Trophoblast cell (in vitro differentiated cells and primary cell): ENCODE results near the gene ZBTB7B.
A peak's percentile ranks its signal among the peaks of the same experiment; 100 is the strongest.

Experiments used
- DNase-seq, 2 donors: peaks; one replicate each; pipeline ENCODE4 v3.0.0-alpha.2; 2016
- H2AFZ ChIP-seq: 2 replicates; pipeline ENCODE4 v1.6.1; 2013; ENCODE audit warnings: low read length, moderate library complexity, mild to moderate bottlenecking; ENCODE audit not compliant: insufficient read depth, poor library complexity
- H2AK5ac ChIP-seq: 2 replicates; pipeline ENCODE4 v1.6.1; 2013; ENCODE audit warnings: mild to moderate bottlenecking, low read length
- H2BK120ac ChIP-seq: 2 replicates; pipeline ENCODE4 v1.6.1; 2013; ENCODE audit warnings: low read length, mild to moderate bottlenecking, moderate library complexity; ENCODE audit not compliant: insufficient read depth, poor library complexity
- H2BK12ac ChIP-seq: 2 replicates; pipeline ENCODE4 v1.6.1; 2013; ENCODE audit warnings: mild to moderate bottlenecking, low read length, moderate library complexity
- H2BK5ac ChIP-seq: 2 replicates; pipeline ENCODE4 v1.6.1; 2013; ENCODE audit warnings: low read length, low read depth, moderate library complexity, mild to moderate bottlenecking; ENCODE audit not compliant: poor library complexity
- H3K14ac ChIP-seq: 2 replicates; pipeline ENCODE4 v1.6.1; 2013; ENCODE audit warnings: mild to moderate bottlenecking, low read length
- H3K18ac ChIP-seq: 2 replicates; pipeline ENCODE4 v1.6.1; 2013; ENCODE audit warnings: mild to moderate bottlenecking, low read length
- H3K23ac ChIP-seq: 2 replicates; pipeline ENCODE4 v1.6.1; 2013; ENCODE audit warnings: low read length
- H3K27ac ChIP-seq: 2 replicates; pipeline ENCODE4 v1.5.1; 2013; ENCODE audit warnings: low read depth, mild to moderate bottlenecking, inconsistent platforms, low read length, moderate library complexity
- H3K27me3 ChIP-seq: 2 replicates; pipeline ENCODE4 v1.6.1; 2013; ENCODE audit warnings: inconsistent platforms, mild to moderate bottlenecking, low read length, moderate library complexity; ENCODE audit not compliant: insufficient read depth
- H3K36me3 ChIP-seq, 2 experiments: 1 replicate in 1 of 2; 2 replicates in 1 of 2; pipeline ENCODE4 v1.6.1; 2013; ENCODE audit warnings: low read length in 2 of 2, mild to moderate bottlenecking in 2 of 2, moderate library complexity in 1 of 2; ENCODE audit not compliant: insufficient read depth in 2 of 2, control insufficient read depth in 1 of 2
- H3K4ac ChIP-seq: 2 replicates; pipeline ENCODE4 v1.6.1; 2013; ENCODE audit warnings: low read depth, mild to moderate bottlenecking, low read length, moderate library complexity
- H3K4me1 ChIP-seq, 2 experiments: 1 replicate in 1 of 2; 2 replicates in 1 of 2; pipeline ENCODE4 v1.6.1; 2013; ENCODE audit warnings: low read length in 2 of 2, mild to moderate bottlenecking in 2 of 2, moderate library complexity in 1 of 2; ENCODE audit not compliant: insufficient read depth in 2 of 2, control insufficient read depth in 1 of 2
- H3K4me2 ChIP-seq: 2 replicates; pipeline ENCODE4 v1.6.1; 2013; ENCODE audit warnings: inconsistent platforms, mild to moderate bottlenecking, low read length, moderate library complexity
- H3K4me3 ChIP-seq: 2 replicates; pipeline ENCODE4 v1.5.1; 2013; ENCODE audit warnings: mild to moderate bottlenecking, low read depth, low read length, inconsistent platforms
- H3K79me1 ChIP-seq: one replicate; pipeline ENCODE4 v1.6.1; 2013; ENCODE audit warnings: low read length
- H3K79me2 ChIP-seq: 2 replicates; pipeline ENCODE4 v1.6.1; 2013; ENCODE audit warnings: low read length, mild to moderate bottlenecking; ENCODE audit not compliant: control insufficient read depth, insufficient read depth, poor library complexity
- H3K9ac ChIP-seq: 2 replicates; pipeline ENCODE4 v1.6.1; 2013; ENCODE audit warnings: mild to moderate bottlenecking, low read length
- H3K9me3 ChIP-seq: 2 replicates; pipeline ENCODE4 v1.6.1; 2013; ENCODE audit warnings: low read depth, mild to moderate bottlenecking, control low read depth, inconsistent platforms, low read length; ENCODE audit not compliant: insufficient read depth
- H4K12ac ChIP-seq: 2 replicates; pipeline ENCODE4 v1.6.1; 2013; ENCODE audit warnings: low read depth, mild to moderate bottlenecking, low read length, moderate library complexity
- H4K8ac ChIP-seq: 2 replicates; pipeline ENCODE4 v1.6.1; 2013; ENCODE audit warnings: low read depth, mild to moderate bottlenecking, low read length, moderate library complexity
- H4K91ac ChIP-seq: one replicate; pipeline ENCODE4 v1.6.1; 2013; ENCODE audit warnings: low read depth, mild to moderate bottlenecking, low read length, moderate library complexity
- WGBS: extraction: QIAGEN DNeasy Blood & Tissue Kit; methylation state at CpG from one replicate; pipeline ENCODE4 v1.1.7; 2013; ENCODE audit warnings: missing lambda C conversion rate; ENCODE audit not compliant: insufficient read length, insufficient coverage; ENCODE audit errors: extremely low coverage; 5-methylcytosine and 5-hydroxymethylcytosine counted together

The ZBTB7B gene

GRCh38 chr1:155005076-155006011 is 2.7 kb downstream of the ZBTB7B start:
- Histone ChIP-seq H2BK120ac (no peak overlapping the region), H2BK5ac (no peak overlapping the region), H2BK12ac (no peak overlapping the region), H3K9me3 (no peaks in the 10 kb centered on the region), H3K79me2 (peaks cover 20% of the 10 kb centered on the region), H4K8ac (no peak overlapping the region), H4K91ac (no peak overlapping the region), H3K9ac (no peak overlapping the region), H2AK5ac (no peak overlapping the region), H3K4ac (peak overlapping the region; percentile 60), H4K12ac (no peak overlapping the region), H3K36me3 (peaks cover 0 to 7% of the 10 kb centered on the region in 2 experiments), H3K4me1 (peaks cover 15 to 20% of the 10 kb centered on the region in 2 experiments), H3K79me1 (peaks cover 31% of the 10 kb centered on the region), H3K14ac (no peak overlapping the region), H3K4me3 (no peak overlapping the region), H3K27ac (no peak overlapping the region), H2AFZ (no peak overlapping the region), H3K4me2 (no peak overlapping the region), H3K27me3 (no peaks in the 10 kb centered on the region), H3K23ac (no peak overlapping the region), H3K18ac (no peak overlapping the region)
- WGBS, result no CpG with 5 or more reads among the region's 17 CpGs
- no peak for DNase-seq

- Histone ChIP-seq H3K4me2 (no peak overlapping the region), H3K79me2 (peaks cover 18% of the 10 kb centered on the region), H3K36me3 (peaks cover 3 to 9% of the 10 kb centered on the region in 2 experiments), H2BK12ac (no peak overlapping the region), H3K27ac (no peak overlapping the region), H2BK120ac (no peak overlapping the region), H3K18ac (no peak overlapping the region), H3K4me1 (peaks cover 15 to 16% of the 10 kb centered on the region in 2 experiments), H4K91ac (no peak overlapping the region), H4K8ac (no peak overlapping the region), H2AFZ (no peak overlapping the region), H2AK5ac (no peak overlapping the region), H3K79me1 (peaks cover 20% of the 10 kb centered on the region), H3K23ac (no peak overlapping the region), H3K9me3 (no peaks in the 10 kb centered on the region), H4K12ac (no peak overlapping the region), H3K4me3 (no peak overlapping the region), H2BK5ac (no peak overlapping the region), H3K9ac (no peak overlapping the region), H3K27me3 (no peaks in the 10 kb centered on the region), H3K14ac (no peak overlapping the region), H3K4ac (peak overlapping the region; percentile 53)
- no CpG with 5 or more reads among the region's 2 CpGs for WGBS
- DNase-seq, result no peak
Observed at GRCh38 chr1:155006601-155007101, 4.0 kb downstream of the ZBTB7B start.

- no peak overlapping the region for H3K4me2 ChIP-seq
- H3K79me2 ChIP-seq, result peaks cover 18% of the 10 kb centered on the region
- H2AFZ ChIP-seq, result no peak overlapping the region
- no peak overlapping the region for H4K8ac ChIP-seq
- H3K23ac ChIP-seq, result no peak overlapping the region
- peaks cover 15 to 20% of the 10 kb centered on the region in 2 experiments for H3K4me1 ChIP-seq
- no peak overlapping the region for H3K14ac ChIP-seq
- no peak overlapping the region for H3K27ac ChIP-seq
- no peak overlapping the region for H3K4me3 ChIP-seq
- no peaks in the 10 kb centered on the region for H3K27me3 ChIP-seq
- no peak overlapping the region for H3K18ac ChIP-seq
- H3K79me1 ChIP-seq, result peaks cover 16% of the 10 kb centered on the region
- no peaks in the 10 kb centered on the region for H3K9me3 ChIP-seq
- no peak overlapping the region for H2AK5ac ChIP-seq
- no CpG with 5 or more reads among the region's 6 CpGs for WGBS
- H4K12ac ChIP-seq, result no peak overlapping the region
- no peak overlapping the region for H2BK12ac ChIP-seq
- H3K4ac ChIP-seq, result peak overlapping the region; percentile 43
- H3K36me3 ChIP-seq, result peaks cover 3 to 9% of the 10 kb centered on the region in 2 experiments
- DNase-seq, result no peak
- no peak overlapping the region for H2BK5ac ChIP-seq
- H4K91ac ChIP-seq, result no peak overlapping the region
- no peak overlapping the region for H3K9ac ChIP-seq
- H2BK120ac ChIP-seq, result no peak overlapping the region
Observed at GRCh38 chr1:155007251-155007828, 4.7 kb downstream of the ZBTB7B start.

GRCh38 chr1:155008015-155008941 is 5.7 kb downstream of the ZBTB7B start:
- H3K4me2 ChIP-seq, result no peak overlapping the region
- no peak overlapping the region for H2BK5ac ChIP-seq
- H2BK120ac ChIP-seq, result no peak overlapping the region
- no peaks in the 10 kb centered on the region for H3K9me3 ChIP-seq
- DNase-seq, result no peak
- no peak overlapping the region for H2AFZ ChIP-seq
- no peak overlapping the region for H4K8ac ChIP-seq
- H3K27ac ChIP-seq, result peak overlapping the region; percentile 2
- H3K36me3 ChIP-seq, result peaks cover 5 to 10% of the 10 kb centered on the region in 2 experiments
- no peak overlapping the region for H4K91ac ChIP-seq
- H3K18ac ChIP-seq, result peak overlapping the region; percentile 7
- no peak overlapping the region for H3K14ac ChIP-seq
- peak overlapping the region; percentile 2 for H3K4ac ChIP-seq
- H2AK5ac ChIP-seq, result no peak overlapping the region
- no peak overlapping the region for H3K23ac ChIP-seq
- WGBS, result no CpG with 5 or more reads among the region's 16 CpGs
- H3K4me1 ChIP-seq, result peaks cover 15 to 20% of the 10 kb centered on the region in 2 experiments
- H3K27me3 ChIP-seq, result no peaks in the 10 kb centered on the region
- no peak overlapping the region for H3K4me3 ChIP-seq
- H3K79me1 ChIP-seq, result peaks cover 9% of the 10 kb centered on the region
- H3K79me2 ChIP-seq, result peaks cover 11% of the 10 kb centered on the region
- no peak overlapping the region for H2BK12ac ChIP-seq
- H3K9ac ChIP-seq, result no peak overlapping the region
- no peak overlapping the region for H4K12ac ChIP-seq
